HG03159 (cell line): ENCODE results near the gene ANP32E.

Experiments used
- ATAC-seq: cut with Tn5 transposase; IDR thresholded peaks from one replicate; pipeline ENCODE4 v1.9.1; 2021; ENCODE audit warnings: mild to moderate bottlenecking, moderate library complexity; ENCODE audit not compliant: unreplicated experiment

The ANP32E gene

GRCh38 chr1:150235852-150236613 is at the start of gene ANP32E:
ANP32E (minus strand) TSS chr1:150236112; CDS start chr1:150235786, 326 bp downstream.
- peak; percentile 79 for ATAC-seq

- no peak for ATAC-seq
These were observed 47.3 kb upstream of the ANP32E start for GRCh38 chr1:150283260-150283659.

DNA sequence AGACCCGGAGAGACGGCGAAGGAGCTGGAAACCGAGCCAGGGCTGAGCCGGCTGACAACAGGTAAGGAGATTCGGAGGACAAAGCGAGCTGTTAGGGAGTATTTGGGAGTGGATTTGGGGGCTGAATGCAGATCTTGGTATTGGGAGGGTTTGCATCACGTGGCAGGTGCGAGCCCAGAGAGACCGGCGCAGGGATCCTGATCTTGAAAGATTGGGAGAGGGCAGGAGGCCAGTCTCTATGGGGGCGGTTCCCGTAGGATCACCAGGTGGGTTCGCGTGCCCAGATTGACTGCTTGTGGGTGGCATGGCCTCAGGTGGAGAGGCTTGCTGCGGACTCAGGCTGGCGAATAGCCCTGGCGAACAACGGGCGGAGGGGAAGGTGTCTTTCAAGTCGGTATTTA is 46.6 kb upstream of the ANP32E start:
- peak; percentile 12 for ATAC-seq

DNA sequence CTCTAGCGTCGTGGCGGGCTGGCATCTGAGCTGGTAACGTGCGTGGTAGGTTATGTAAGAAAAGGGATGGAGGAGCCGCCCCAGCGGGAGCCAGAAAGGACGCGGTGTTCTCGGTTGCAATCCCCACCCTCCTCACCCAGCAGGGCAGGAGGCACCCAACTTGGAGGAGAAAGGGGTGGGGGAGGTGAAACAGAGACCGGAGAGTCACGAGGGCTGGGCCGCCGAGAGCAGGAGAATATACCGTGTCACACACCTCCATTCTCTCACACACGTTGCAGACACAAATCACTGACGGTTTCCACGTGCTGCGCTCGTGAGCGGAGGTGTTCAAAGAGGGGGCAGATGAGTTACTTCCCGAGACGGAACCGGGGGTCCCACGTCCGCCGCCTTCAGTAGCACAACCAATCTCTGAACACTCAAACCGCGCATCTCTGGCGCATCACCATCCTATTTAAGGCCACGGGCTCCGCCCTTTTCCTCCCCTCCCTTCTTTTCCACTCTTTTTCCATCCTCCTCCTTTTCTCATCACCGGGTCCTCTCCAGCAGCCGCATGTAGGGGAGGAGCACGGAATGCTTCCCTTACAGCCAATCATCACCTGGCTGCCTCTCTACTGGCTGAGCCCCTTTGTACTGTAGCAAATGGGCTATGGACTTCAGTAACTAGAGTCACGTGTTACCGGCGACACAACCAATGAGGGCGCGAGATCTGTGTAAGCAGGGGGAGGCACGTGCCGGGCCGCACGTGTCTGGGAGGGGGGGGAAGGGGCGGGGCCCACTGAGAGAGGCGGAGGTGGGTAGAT is 46.0 kb upstream of the ANP32E start, which contains the start of gene CIART:
TSS of gene CIART (plus strand) at position 797 of the 800 bp plus-strand sequence. CDS start 714 bp downstream, outside the sequence.
- peak; percentile 81 for ATAC-seq

- no peak for ATAC-seq
These were observed 45.4 kb upstream of the ANP32E start for GRCh38 chr1:150281221-150281757.

- ATAC-seq: no peak
These were observed 44.3 kb upstream of the ANP32E start for GRCh38 chr1:150280138-150280707.

- no peak for ATAC-seq
These were observed 37.4 kb upstream of the ANP32E start for GRCh38 chr1:150273311-150273710.

- ATAC-seq: no peak
These were observed 35.5 kb upstream of the ANP32E start for GRCh38 chr1:150271291-150271959.

DNA sequence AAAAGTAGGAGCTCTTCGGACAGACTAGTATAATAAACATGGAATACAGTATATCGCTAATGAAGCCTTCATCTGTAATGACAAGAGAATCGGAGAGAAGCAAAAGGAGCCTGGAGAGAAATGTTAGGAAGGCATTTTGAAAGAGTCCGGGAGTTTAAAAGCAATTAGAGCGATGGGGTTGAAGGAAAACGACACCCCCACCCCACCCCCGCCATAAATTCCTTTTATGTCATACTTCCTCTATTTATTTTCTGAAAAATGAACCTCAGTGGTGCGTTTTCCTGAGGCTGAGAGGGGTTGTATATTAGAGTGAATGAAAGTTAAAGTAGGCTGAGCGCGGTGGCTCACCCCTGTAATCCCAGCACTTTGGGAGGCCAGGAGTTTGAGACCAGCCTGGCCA is 33.5 kb upstream of the ANP32E start:
- ATAC-seq: no peak

GRCh38 chr1:150268705-150269403 is 32.9 kb upstream of the ANP32E start, which contains the start of gene APH1A:
APH1A (minus strand) TSS chr1:150269016; CDS start chr1:150268810, 206 bp downstream.
- ATAC-seq: peak; percentile 85

DNA sequence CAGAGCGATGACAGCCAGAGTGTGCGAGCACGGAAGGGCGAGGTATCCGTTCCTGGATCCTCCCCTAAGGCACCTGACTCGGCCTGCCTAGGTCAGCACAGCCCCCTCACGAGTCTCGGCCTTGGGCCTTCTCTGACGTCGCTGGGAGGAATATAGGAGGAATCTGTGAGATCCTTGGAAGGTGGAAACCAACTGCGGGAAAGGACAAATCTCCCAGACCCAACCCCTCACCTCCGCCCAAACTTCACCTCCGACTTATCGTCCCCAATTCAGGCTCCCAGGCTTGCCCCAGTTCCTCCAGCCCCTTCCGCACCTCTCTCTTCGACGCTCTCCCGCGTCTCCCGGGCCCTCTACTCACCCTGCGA is 32.4 kb upstream of the ANP32E start:
- peak; percentile 27 for ATAC-seq

DNA sequence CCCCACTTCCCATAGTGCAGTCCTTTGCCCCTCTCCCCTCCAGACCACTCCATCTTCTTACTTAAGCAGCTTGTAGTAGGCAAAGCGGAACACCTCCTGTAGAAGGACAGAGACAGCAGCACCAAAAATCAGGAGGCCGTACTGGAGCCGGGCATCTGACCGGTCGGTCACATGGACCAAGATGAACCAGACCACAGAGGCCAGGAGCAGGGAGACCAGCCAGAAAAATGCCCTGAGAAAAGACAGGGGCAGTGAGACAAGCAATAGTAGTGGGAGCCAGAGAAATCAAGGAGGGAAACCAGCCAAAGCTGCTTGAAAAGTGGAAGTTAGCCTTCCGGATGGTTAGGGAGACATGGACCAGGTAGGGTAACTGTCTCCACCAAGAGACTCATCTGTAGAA is 32.0 kb upstream of the ANP32E start:
- ATAC-seq: no peak

DNA sequence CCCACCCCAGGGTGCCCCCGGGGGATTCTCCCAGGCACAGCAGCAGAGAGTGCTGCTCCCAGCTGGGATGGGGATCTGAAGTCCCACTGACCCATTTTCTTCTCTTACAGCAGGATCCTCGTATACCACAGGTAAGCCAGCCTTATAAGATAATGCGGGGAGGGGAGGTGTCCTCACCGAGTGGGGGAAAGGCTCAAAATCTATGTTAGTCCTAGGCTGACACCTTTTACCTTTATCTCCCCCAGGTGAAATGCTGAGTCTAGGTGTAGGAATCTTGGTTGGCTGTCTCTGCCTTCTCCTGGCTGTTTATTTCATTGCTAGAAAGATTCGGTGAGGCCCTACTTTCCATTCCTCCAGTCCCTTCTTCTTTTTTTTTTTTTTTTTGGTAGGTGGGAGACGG is 27.6 kb upstream of the ANP32E start:
- ATAC-seq: no peak

GRCh38 chr1:150262388-150263320 is 26.7 kb upstream of the ANP32E start:
- no peak for ATAC-seq

GRCh38 chr1:150261367-150261766 is 25.5 kb upstream of the ANP32E start:
- no peak for ATAC-seq

DNA sequence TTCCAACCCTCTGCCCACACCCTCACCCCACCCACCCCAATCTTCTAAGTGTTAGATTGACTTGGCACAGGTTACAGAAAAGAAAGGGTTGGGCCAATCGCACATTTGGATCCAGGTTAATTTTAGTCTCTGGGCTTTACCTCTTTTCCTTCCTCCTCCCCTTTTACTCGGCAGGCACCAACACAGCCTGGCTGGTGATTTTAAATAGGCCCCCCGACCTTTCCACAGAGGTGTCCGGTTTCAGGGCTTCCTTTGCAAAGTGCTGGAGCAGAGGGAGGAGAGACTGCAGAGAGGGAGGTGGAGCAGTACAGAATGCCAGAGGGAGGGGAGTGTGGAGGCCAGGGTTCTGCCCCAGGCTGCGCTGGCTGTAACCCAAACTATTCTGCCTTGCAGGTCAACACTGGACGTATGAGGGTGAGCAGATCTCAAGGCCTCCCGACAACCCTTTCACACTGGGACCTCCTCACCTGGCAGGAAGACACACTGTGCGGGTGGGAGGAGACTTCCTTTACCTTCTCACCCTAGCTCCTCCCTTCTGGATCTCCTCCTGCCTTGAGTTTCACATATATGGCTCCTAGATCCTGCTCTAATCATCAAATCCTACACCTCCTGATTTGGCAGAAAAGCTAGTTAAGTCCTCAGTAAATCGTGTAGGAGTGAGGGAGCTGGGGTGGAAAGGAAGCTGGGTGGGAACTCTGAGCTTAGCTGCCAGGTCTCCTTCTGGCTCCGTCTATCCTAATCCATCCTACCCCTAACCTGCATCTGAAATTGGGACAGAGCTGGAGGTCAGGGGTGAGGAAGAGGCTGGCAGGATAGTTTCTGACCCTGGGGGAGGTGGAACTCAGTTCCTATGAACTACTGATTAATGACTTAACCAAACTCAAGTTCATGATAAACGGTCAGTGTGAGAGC is 24.1 kb upstream of the ANP32E start:
- ATAC-seq: no peak

DNA sequence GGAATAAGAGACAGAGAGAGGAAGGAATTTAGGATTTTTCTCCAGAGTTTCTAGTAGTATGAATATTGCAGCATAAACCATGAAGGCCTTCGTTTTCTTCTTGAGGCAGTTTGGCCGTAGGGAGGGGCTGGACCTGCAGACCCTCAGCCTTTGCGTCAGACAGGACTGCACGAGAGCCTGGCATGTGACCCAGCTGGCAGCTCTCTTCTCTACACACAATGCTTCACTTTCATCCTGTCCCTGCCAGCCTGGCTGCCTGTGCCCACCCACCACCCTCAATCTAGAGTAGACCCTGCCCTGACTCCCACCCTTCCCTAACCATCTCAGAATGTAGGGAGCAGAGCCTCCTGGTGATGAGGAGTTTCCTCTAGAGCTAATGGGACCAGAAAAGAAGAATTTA is 23.3 kb upstream of the ANP32E start:
- ATAC-seq: no peak
